Measurements from ENCODE around the gene PDE6A. TPM values are rescaled to one million over a fixed set of nuclear protein-coding genes. Genes with fewer than 3 reads are reported as not detected.

PDE6A gene
- total and polyA plus RNA-seq, 9 of the 15 experiments (the other 6 are each of a cell fraction or from before 2014, with no cell fraction given), result 0.01 to 0.04 (median 0.01) TPM; not detected in 6

DNA sequence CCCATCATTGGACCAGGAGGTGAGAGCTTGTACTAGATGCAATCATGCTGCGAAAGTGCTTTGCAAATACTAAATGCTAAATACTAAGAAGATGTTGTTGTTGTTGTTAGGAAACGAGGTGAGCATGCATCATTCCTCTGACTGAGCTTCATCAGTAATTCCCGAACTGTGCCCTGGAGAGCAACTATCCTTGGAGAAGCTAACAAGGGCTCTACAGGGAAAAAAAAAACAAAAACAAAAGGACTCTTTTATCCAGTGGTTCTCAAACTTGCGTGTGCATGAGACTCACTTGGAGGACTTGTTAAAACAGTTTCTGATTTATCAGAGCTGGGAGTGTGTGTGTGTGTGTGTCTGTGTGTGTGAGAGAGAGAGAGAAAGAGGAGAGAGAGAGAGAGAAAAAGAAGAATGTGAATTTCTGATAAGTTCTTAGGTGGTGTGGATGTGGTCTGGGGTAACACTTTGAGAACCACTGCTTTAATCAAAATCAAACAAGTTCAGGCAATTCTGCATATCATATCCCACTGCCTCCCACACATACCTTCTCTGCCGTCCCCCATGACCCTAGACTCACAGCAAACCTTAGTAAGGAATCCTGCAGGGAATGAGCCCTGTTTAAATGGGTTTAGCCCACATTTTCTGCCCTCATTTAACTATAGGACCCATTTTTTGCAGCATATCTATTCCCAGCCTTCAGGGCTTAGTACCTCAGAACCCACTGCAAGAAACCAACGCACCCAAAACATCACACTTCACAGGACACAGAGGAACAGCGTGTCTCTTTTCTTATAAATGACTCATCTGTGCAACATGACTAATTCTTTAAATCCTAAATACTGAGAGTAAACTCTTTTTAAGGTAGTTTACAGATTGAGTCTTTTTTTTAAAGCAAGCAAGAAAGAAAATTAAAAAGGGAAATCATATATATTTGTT is 48.9 kb downstream of the PDE6A start:
- Histone ChIP-seq H3K79me2 (ENCODE audit: control insufficient read depth, insufficient read depth, low read length) (no peaks in the 10 kb centered on the region), H2AFZ (ENCODE audit: low read depth, low read length) (peak overlapping the region; percentile 38; the same call in 1 of the 2 replicates), H3K9me1 (ENCODE audit: control insufficient read depth, insufficient read depth, low read length) (no peaks in the 10 kb centered on the region), H3K36me3 (ENCODE audit: control insufficient read depth, insufficient read depth, low read length) (no peaks in the 10 kb centered on the region), H3K4me1 (replicated peaks in 1 of 2; ENCODE audit: control insufficient read depth in 2 of 2, insufficient read depth in 2 of 2, low read length in 2 of 2) (no peaks in the 10 kb centered on the region; a peak in 1 of 5 replicates), H3K9me3 (replicated peaks; ENCODE audit: control insufficient read depth, insufficient read depth, low read depth, low read length) (no peaks in the 10 kb centered on the region), H3K9ac (ENCODE audit: insufficient read depth in 1 of 2, low read depth in 2 of 2, low read length in 2 of 2) (no peak overlapping the region), H4K20me1 (replicated peaks; ENCODE audit: control insufficient read depth, insufficient read depth, low read length) (no peaks in the 10 kb centered on the region), H3K27ac (ENCODE audit: extremely low read depth, low read depth, low read length) (no peak overlapping the region), H3K27me3 (ENCODE audit: control insufficient read depth in 2 of 2, insufficient read depth in 2 of 2, low read length in 2 of 2) (no peaks in the 10 kb centered on the region), H3K4me2 (ENCODE audit: insufficient read depth, low read length) (no peak overlapping the region), H3K4me3 (no peak overlapping the region)
- FAIRE-seq (no peak), DNase-seq (ENCODE audit: extremely low read depth in 1 of 4, low spot score in 3 of 4) (no peak), ATAC-seq (no peak; the same call in 2 of the 3 replicates)
- TF ChIP-seq NUFIP1 (IDR thresholded peaks at IDR 0.05; ENCODE audit: partially characterized antibody) (no peak), ZMIZ1 (IDR thresholded peaks at IDR 0.05; ENCODE audit: low read depth in 2 of 2, low read length in 2 of 2) (no peak), ATF3 (IDR thresholded peaks at IDR 0.05) (peak; percentile 35; the same call in 1 of the 2 replicates), ATF3 (CRISPR knock-in tag; conservative IDR thresholded peaks at IDR 0.05) (no peak), ARID3B (CRISPR knock-in tag; IDR thresholded peaks at IDR 0.05; ENCODE audit: borderline replicate concordance) (no peak), MYNN (IDR thresholded peaks at IDR 0.05) (no peak), MYNN (CRISPR knock-in tag; IDR thresholded peaks at IDR 0.05) (no peak), HNRNPL (IDR thresholded peaks at IDR 0.05; ENCODE audit: low read depth, low read length) (no peak), ARID1B (IDR thresholded peaks at IDR 0.05) (0 out of 2 replicates have a peak, but pooled peaks have one; percentile 14), FOSL1 (tag; conservative IDR thresholded peaks at IDR 0.05) (peak; percentile 64), CBFA2T3 (IDR thresholded peaks at IDR 0.05) (peak; percentile 16; the same call in 1 of the 2 replicates), NFXL1 (CRISPR knock-in tag; IDR thresholded peaks at IDR 0.05) (no peak)
- in situ Hi-C loops (cut with MboI) (no loop called here), intact Hi-C loops (cut with micrococcal nuclease) (no loop called here)
- no TSS peak for BruUV-seq (replicated peaks)
- ChIA-PET CTCF (ENCODE audit: low intra/inter-chr PET ratio) (no interaction called here), POLR2A (interaction anchor here (1.2 kb wide), 1 partner anchor 65 kb away, joined by 3 read pairs; the partner anchor contains the start of gene SLC26A2)
- 17% methylated on average over 7 of the region's 7 CpGs for WGBS (ENCODE audit: insufficient coverage, low coverage, missing lambda C conversion rate)
